Hepatocyte (in vitro differentiated cells): ENCODE data around the gene CRIM1. TPM values are rescaled to one million over a fixed set of nuclear protein-coding genes. Genes with fewer than 3 reads are reported as not detected.
A peak's percentile ranks its signal among the peaks of the same experiment; 100 is the strongest.

ENCODE experiments used
- DNase-seq: peaks from one replicate; pipeline ENCODE4 v3.0.0-alpha.2; 2016; ENCODE audit warnings: low spot score
- H2AFZ ChIP-seq: fragments of 200-600 bp; sonication (generic); 2 replicates; pipeline ENCODE4 v1.6.0; 2016; ENCODE audit warnings: antibody characterized with exemption, mild to moderate bottlenecking
- H3K27ac ChIP-seq: fragments of 200-600 bp; sonication (generic); 2 replicates; pipeline ENCODE4 v1.5.1; 2016; ENCODE audit warnings: mild to moderate bottlenecking
- H3K27me3 ChIP-seq: fragments of 200-600 bp; sonication (generic); 2 replicates; pipeline ENCODE4 v1.6.1; 2016
- H3K36me3 ChIP-seq: fragments of 200-600 bp; sonication (generic); replicated peaks from 2 replicates; pipeline ENCODE4 v1.5.1; 2016; ENCODE audit warnings: low read depth; ENCODE audit not compliant: insufficient read depth
- H3K4me1 ChIP-seq: fragments of 200-600 bp; sonication (generic); 2 replicates; pipeline ENCODE4 v1.5.1; 2016; ENCODE audit warnings: mild to moderate bottlenecking, moderate library complexity; ENCODE audit not compliant: insufficient read depth
- H3K4me2 ChIP-seq: fragments of 200-600 bp; sonication (generic); 2 replicates; pipeline ENCODE4 v1.6.0; 2016
- H3K4me3 ChIP-seq: fragments of 200-600 bp; sonication (generic); 2 replicates; pipeline ENCODE4 v1.5.1; 2016; ENCODE audit warnings: mild to moderate bottlenecking
- H3K79me2 ChIP-seq: fragments of 200-600 bp; sonication (generic); 2 replicates; pipeline ENCODE4 v1.6.0; 2017; ENCODE audit warnings: mild to moderate bottlenecking
- H3K9me2 ChIP-seq: fragments of 200-600 bp; sonication (generic); replicated peaks from 2 replicates; pipeline ENCODE4 v1.6.0; 2017; ENCODE audit warnings: mild to moderate bottlenecking; ENCODE audit not compliant: insufficient read depth
- H3K9me3 ChIP-seq: fragments of 200-600 bp; sonication (generic); 2 replicates; pipeline ENCODE4 v1.5.1; 2016; ENCODE audit warnings: low read depth, mild to moderate bottlenecking
- H4K20me1 ChIP-seq: fragments of 200-600 bp; sonication (generic); 2 replicates; pipeline ENCODE4 v1.6.0; 2016; ENCODE audit warnings: mild to moderate bottlenecking; ENCODE audit not compliant: insufficient read depth, poor library complexity, severe bottlenecking
- EZH2 ChIP-seq: fragments of 200-600 bp; sonication (generic); IDR thresholded peaks from 2 replicates; pipeline ENCODE4 v1.6.1; 2016; ENCODE audit warnings: antibody characterized with exemption, mild to moderate bottlenecking, borderline replicate concordance
- EZH2phosphoT487 ChIP-seq: fragments of 200-600 bp; sonication (generic); IDR thresholded peaks from one replicate; pipeline ENCODE4 v1.6.1; 2018; ENCODE audit warnings: antibody characterized with exemption, mild to moderate bottlenecking, low read depth, moderate library complexity; ENCODE audit not compliant: unreplicated experiment, severe bottlenecking
- WGBS: methylation state at CpG from one replicate; pipeline ENCODE4 v1.1.6; 2016; ENCODE audit warnings: low lambda C conversion rate; ENCODE audit errors: missing lambda C conversion rate; 5-methylcytosine and 5-hydroxymethylcytosine counted together
- polyA plus RNA-seq: library from polyadenylated mRNA; unstranded; fragments of >200 nt; fragmentation: Nextera tagmentation; extraction: Ambion mirVana; gene quantifications from 2 replicates; pipeline ENCODE4 v1.2.1, GENCODE V29; 2016
- total RNA-seq: library from RNA; depleted of rRNA; stranded (reverse); fragments of >200 nt; gene quantifications from 2 replicates; pipeline ENCODE4 v1.2.3, GENCODE V29; 2014
- TF ChIP-seq, protein P1 (sequence below): fragments of 200-600 bp; sonication (generic); IDR thresholded peaks from 2 replicates; pipeline ENCODE4 v1.5.1; 2016; ENCODE audit warnings: antibody characterized with exemption, mild to moderate bottlenecking; ENCODE audit not compliant: poor library complexity

CRIM1 gene
- total and polyA plus RNA-seq, 2 experiments from 2014 or later, result 23.0 to 40.8 TPM

DNA sequence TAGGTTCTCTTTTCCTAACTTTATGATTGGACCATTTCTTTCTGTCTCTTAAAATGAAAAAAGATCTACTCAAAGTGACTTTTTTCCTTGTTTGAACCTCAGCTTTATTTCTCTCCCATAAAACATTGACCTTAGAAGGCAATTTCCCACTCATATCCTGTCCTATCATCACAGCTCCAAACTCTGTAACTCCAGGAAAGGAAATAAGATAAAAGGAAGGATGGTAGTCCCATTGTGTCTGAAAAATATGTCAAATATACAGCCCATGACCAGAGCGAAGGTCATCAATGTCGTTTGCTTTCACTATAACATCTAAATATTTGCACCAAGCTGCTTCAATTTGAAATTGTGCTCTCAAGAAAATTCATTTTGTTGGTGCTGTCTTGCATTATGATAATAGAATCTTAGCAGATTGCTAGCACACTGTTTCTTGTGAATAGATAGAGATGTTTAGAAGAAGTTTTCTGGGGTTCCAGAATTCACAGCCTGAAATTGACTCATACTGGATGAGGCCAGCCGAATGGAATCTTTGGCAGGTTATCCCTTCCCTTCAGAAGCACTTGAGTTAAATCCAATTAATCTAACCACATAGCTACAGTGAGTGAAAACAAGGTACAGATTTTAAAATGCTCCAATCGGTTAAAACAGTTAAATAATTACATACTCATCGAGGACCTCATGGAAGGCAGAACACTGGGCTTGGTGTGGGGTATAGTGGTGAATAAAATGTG lies 95.1 kb downstream of the CRIM1 start:
- Histone ChIP-seq H4K20me1 (no peaks in the 10 kb centered on the region), H3K27me3 (no peaks in the 10 kb centered on the region), H3K9me2 (no peaks in the 10 kb centered on the region), H3K4me2 (peak overlapping the region; percentile 23), H3K79me2 (no peaks in the 10 kb centered on the region), H3K36me3 (no peaks in the 10 kb centered on the region), H3K4me1 (peaks cover 13% of the 10 kb centered on the region), H3K4me3 (no peak overlapping the region), H3K9me3 (no peaks in the 10 kb centered on the region), H3K27ac (peak overlapping the region; percentile 61), H2AFZ (no peak overlapping the region)
- TF ChIP-seq EZH2 (no peak), EZH2phosphoT487 (no peak)
- TF ChIP-seq, protein P1, sequence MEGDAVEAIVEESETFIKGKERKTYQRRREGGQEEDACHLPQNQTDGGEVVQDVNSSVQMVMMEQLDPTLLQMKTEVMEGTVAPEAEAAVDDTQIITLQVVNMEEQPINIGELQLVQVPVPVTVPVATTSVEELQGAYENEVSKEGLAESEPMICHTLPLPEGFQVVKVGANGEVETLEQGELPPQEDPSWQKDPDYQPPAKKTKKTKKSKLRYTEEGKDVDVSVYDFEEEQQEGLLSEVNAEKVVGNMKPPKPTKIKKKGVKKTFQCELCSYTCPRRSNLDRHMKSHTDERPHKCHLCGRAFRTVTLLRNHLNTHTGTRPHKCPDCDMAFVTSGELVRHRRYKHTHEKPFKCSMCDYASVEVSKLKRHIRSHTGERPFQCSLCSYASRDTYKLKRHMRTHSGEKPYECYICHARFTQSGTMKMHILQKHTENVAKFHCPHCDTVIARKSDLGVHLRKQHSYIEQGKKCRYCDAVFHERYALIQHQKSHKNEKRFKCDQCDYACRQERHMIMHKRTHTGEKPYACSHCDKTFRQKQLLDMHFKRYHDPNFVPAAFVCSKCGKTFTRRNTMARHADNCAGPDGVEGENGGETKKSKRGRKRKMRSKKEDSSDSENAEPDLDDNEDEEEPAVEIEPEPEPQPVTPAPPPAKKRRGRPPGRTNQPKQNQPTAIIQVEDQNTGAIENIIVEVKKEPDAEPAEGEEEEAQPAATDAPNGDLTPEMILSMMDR, result no peak
- 77% methylated on average over 5 of the region's 5 CpGs for WGBS
- no peak for DNase-seq

DNA sequence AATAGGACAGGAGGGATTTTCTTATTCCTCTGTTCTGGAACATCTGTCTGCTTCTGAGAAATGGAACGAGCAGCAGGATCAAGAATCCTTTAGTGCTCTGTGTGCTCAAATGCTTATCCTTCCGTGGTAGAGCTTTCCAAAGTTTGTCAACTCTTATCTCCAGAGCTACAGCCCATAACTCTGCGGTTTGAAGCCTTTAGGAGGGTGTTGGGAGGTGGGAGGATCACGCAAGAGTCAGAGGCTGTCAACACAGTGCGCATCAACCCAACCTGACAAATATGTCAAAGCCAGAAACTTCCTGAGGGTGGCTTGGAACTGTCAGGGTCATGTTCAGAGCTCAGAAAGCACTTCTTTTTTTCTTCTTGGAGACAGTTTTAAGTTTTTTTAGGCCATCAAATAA lies 95.9 kb downstream of the CRIM1 start:
- Histone ChIP-seq H3K4me3 (no peak overlapping the region), H3K27me3 (no peaks in the 10 kb centered on the region), H3K79me2 (no peaks in the 10 kb centered on the region), H3K9me2 (no peaks in the 10 kb centered on the region), H2AFZ (no peak overlapping the region), H3K36me3 (no peaks in the 10 kb centered on the region), H4K20me1 (no peaks in the 10 kb centered on the region), H3K4me1 (peaks cover 18% of the 10 kb centered on the region), H3K27ac (peak overlapping the region; percentile 61), H3K4me2 (no peak overlapping the region), H3K9me3 (no peaks in the 10 kb centered on the region)
- no peak for DNase-seq
- TF ChIP-seq EZH2 (no peak), EZH2phosphoT487 (no peak)
- TF ChIP-seq, protein P1, result no peak
- 47% methylated on average over 5 of the region's 5 CpGs for WGBS

DNA sequence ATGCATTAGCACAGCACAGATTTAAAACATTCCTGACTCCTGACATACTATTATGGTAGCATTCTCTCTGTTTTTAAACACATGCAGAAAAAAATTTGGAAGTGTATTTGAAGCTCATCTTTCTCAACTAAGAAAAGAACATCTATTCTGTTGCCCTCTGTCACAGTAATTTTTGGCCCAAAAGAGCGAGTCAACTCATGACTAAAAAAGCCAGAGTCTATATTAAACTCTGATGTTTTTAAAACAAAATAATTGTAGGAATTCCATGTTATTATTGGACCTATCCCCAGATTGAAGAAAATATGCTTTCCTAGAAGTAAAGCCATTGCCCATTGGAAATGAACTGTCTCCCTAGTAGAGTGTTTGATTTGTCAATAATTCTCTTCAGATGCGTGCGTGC lies 96.7 kb downstream of the CRIM1 start:
- H3K27ac ChIP-seq, result no peak overlapping the region
- no peaks in the 10 kb centered on the region for H4K20me1 ChIP-seq
- peaks cover 25% of the 10 kb centered on the region for H3K4me1 ChIP-seq
- no peak overlapping the region for H3K4me3 ChIP-seq
- TF ChIP-seq EZH2phosphoT487 (no peak), EZH2 (no peak)
- TF ChIP-seq, protein P1, result no peak
- no peak for DNase-seq
- H3K9me3 ChIP-seq, result no peaks in the 10 kb centered on the region
- no peak overlapping the region for H2AFZ ChIP-seq
- H3K27me3 ChIP-seq, result no peaks in the 10 kb centered on the region
- H3K9me2 ChIP-seq, result no peaks in the 10 kb centered on the region
- no peaks in the 10 kb centered on the region for H3K36me3 ChIP-seq
- no peak overlapping the region for H3K4me2 ChIP-seq
- WGBS, result 96% methylated on average over 3 of the region's 3 CpGs
- H3K79me2 ChIP-seq, result no peaks in the 10 kb centered on the region
